SH-SY5Y (cell line): ENCODE measurements around the gene PIP4K2A.

ENCODE experiments used
- GATA2 ChIP-seq: IDR thresholded peaks from 2 replicates; pipeline ENCODE4 v1.6.1; 2011; ENCODE audit warnings: mild to moderate bottlenecking, low read depth, low read length
- GATA3 ChIP-seq: IDR thresholded peaks from 2 replicates; pipeline ENCODE4 v1.6.1; 2011; ENCODE audit warnings: low read depth, mild to moderate bottlenecking, low read length, moderate library complexity

GRCh38 chr10:22649994-22650393 lies 64.4 kb downstream of the PIP4K2A start:
- TF ChIP-seq GATA2 (no peak), GATA3 (no peak)
